Left kidney (tissue), 2 donors: ENCODE measurements around the gene MS4A18. TPM values are rescaled to one million over a fixed set of nuclear protein-coding genes. Genes with fewer than 3 reads are reported as not detected.

Experiments
- DNase-seq: peaks from one replicate; pipeline ENCODE4 v3.0.0-alpha.2; 2013
- polyA plus RNA-seq: library from polyadenylated mRNA; unstranded; fragments of 120-200 nt; gene quantifications from one replicate; pipeline ENCODE4 v1.2.1, GENCODE V29; 2013; ENCODE audit not compliant: insufficient read length

MS4A18 gene
- polyA plus RNA-seq, 1 donor, result not detected

GRCh38 chr11:60766547-60766946, 42.0 kb downstream of the MS4A18 start:
- DNase-seq, result no peak

- DNase-seq, result no peak
These were observed 42.9 kb downstream of the MS4A18 start for GRCh38 chr11:60767388-60767811.

DNA sequence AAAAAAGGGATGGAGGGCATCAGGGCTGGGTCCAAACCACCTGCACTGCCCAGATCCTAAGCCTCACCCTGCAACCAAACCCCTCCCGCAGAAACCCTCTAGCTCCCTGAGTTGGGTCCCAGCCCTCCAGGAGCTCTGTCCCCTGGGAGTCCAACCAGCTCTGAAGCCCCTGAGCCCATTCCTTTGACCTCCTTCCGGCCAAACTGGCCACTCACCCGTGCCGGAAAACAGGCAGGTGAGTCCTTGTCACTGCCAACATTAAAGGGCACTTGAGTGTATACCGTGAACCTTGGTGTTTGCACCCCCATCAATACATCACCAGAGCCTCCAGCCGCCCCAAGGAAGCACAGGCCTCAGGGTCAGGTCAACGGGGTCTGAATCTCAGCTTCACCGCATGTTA, 43.7 kb downstream of the MS4A18 start:
- no peak for DNase-seq

- no peak for DNase-seq
These were observed 44.8 kb downstream of the MS4A18 start for GRCh38 chr11:60769273-60769672.

- DNase-seq, result no peak
These were observed 45.3 kb downstream of the MS4A18 start for GRCh38 chr11:60769811-60770210.

DNA sequence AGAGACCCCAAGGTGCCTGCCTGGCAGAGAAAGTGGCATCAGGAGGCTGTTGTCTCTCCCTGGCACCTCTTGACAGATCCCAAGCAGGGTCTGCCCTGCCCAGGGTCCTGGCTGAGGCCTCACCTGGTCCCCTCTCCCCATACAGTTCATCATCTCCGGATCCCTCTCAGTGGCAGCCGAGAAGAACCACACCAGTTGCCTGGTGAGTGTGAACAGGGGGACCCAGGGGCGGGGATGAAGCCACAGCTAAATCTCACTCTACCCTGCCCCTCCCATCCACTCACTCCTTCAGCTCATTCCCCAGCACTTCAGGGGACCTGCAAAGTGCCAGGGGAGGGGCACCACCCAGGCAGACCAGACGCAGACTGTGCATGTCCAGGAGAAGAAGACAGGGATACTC, 46.6 kb downstream of the MS4A18 start:
- no peak for DNase-seq

DNA sequence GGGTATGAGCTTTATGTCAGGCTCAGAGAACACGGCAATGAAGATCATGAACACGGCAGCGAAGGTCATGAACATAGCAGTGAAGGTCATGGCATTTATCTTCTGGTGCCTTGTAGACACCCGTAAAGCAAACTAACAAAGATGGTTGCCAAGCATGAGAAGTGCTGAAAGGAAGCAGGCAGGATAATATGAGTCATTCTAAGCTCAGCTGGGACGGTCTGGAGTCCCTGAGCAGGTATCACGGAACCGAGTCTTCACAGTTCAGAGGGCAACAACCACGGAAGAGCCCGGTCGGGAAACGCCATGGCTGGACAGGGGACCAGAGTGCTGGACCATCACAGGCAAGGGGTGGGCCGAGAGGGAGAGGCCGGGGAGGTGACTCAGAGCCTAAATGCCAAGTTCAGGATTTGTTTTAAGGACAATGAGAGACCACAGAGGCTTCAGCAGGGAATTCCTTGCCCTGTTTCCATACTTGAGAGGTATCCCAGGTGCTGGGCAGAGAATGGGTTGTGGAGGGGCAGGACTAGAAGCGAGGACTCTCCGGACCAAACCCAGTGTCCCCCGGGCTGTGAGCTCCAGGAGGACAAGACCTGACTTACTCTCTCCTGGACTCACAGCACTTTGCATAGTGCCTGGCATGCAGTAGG, 47.5 kb downstream of the MS4A18 start:
- no peak for DNase-seq

GRCh38 chr11:60772666-60773065, 48.1 kb downstream of the MS4A18 start:
- DNase-seq, result no peak

- no peak for DNase-seq
These were observed 50.2 kb downstream of the MS4A18 start for GRCh38 chr11:60774726-60775125.

DNA sequence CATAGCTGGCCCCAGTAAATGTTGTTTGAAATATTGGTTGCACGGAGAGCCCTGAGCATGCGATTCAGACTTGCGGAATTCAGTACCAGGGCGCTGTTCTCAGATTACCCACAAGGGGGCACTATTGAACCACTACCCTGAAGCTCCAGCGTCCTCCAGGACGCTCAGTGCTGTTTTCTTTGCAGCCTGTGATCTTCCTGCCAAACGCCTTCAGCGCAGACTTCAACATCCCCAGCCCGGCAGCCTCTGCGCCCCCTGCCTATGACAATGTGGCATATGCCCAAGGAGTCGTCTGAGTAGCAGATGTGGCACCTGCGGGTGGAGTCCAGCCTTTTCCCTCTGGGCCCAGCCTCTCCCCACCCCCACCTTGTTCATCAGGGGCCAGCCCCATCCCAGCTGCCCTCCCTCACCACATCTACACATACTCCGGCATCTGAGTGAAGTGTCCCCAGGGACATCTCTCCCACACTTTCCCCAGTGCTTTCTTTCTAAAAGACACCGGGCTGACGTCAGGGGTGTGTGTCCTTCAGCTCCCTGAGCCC, 51.0 kb downstream of the MS4A18 start:
- DNase-seq, result peak; percentile 85

GRCh38 chr11:60776167-60776566, 51.6 kb downstream of the MS4A18 start:
- DNase-seq, result no peak

DNA sequence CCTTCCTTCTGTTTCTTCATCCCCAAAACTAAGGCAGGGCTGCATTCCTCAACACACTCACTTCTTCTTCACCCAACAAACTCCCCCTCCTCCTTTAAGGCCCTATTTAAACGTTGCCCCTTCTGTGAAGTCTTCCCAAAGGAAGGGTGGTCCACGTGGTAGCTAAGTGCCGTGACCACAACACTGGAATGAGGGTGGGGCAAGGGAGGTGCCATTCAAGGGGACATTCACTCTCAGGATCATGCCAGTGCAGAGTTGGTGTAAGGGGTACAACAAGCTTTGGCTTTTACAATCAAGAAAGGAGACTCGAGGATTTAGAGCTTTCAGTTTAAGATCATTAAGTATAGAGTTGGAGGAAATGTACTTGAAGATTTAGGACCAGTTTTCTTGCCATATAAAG, 52.6 kb downstream of the MS4A18 start:
- no peak for DNase-seq

DNA sequence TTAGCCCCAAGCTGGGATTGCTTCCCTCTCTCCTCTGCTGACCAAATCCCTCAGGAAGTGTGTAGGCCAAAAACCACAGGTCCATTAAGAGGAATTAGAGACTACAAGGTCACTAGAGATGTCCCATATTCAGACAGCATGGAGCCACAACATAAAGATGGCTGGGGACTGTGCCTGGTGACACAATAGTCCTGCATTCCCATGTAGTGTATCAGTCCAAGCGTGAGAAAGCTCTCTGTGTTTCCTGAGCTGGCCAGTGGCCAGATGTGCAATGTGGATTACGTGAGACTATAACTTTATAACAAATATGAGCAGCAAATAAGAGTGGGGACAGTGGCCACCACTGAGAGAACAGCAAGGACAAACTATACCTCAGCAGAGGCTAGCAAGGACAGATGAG, 53.1 kb downstream of the MS4A18 start:
- DNase-seq, result no peak

- no peak for DNase-seq
These were observed 55.5 kb downstream of the MS4A18 start for GRCh38 chr11:60780065-60780464.

DNA sequence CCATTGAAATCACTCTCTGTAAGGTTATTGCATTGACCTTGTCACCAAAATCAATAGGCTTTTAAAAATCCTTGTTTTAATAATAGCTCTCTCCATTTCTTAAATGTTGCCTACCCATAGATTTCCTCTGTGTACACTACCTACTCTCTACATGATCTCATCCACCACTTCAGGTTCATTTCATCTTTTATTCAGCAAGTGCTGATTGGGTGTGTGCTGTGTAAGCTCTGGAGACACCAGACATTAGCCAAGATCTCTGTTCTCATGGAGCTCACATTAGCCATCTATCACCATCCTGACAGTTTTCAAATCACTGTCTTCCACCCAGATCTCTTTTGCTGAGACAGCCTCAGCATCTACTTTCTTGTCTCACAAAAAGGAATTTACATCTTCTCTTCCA, 56.3 kb downstream of the MS4A18 start:
- DNase-seq, result no peak

- no peak for DNase-seq
These were observed 56.9 kb downstream of the MS4A18 start for GRCh38 chr11:60781286-60781980.

DNA sequence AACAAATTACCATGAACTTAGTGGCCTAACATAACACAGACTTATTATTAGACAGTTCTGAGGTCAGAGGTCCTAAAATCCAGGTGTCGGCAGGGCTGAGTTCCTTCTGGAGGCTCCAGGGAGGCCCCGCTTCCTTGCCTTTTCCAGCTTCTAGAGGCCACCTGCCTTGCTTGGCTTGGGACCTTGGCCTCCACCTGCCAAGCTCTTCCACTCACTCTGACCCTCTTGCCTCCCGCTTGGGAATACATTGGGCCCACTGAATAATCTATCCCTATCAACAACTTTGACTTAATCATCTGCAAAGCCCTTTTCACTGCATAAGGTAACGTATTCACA, 57.4 kb downstream of the MS4A18 start:
- no peak for DNase-seq

DNA sequence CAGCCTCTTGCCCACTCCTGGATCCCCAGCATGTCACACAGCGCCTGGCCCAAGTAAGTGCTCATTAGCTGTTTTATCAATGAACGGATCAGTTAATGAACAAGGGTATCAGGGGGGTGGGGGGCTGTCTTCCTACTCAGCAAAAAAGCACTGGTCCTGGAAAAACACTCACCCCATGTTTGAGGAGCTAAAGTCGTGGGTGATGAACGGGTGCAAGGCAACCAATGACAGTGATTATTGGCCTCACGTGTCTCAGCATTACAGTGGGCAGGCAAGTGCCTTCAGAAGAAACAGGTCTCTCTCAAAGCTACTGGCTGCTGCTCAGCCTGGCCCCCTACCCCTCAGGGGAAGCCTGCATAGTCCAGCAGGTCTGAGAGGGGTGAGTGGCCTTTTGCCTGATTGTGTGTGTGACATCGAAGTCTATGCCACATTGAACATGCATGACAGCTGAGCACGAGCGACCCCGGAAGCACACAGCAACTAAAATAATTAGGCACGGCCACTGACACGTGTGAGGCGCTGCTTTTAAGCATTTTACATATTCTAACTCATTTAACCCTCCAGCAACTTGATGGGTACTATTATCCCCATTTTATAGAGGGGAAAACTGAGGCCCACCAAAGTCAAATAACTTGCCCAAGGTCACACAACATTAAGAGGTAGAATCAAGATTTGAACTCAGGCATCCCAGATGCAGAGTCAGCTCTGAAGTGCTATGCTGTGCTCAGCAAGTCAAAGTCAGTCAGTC, 58.0 kb downstream of the MS4A18 start:
- DNase-seq, result no peak

- no peak for DNase-seq
These were observed 58.6 kb downstream of the MS4A18 start for GRCh38 chr11:60783141-60783484.

DNA sequence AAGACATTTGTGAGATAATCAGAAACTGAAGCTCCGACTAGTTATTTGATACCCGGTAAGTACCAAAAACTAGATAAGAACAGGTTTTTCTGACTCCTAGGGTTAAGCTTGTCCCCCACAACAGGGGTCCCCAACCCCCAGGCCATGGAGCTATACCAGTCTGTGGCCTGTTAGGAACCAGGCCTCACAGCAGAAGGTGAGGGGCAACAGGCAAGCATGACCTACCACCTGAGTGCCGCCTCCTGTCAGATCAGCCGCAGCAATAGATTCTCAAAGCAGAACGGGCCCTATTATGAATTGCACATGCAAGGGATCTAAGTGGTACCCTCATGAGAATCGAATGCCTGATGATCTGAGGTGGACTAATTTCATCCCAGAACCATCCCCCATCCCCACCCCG, 59.4 kb downstream of the MS4A18 start:
- DNase-seq, result no peak

DNA sequence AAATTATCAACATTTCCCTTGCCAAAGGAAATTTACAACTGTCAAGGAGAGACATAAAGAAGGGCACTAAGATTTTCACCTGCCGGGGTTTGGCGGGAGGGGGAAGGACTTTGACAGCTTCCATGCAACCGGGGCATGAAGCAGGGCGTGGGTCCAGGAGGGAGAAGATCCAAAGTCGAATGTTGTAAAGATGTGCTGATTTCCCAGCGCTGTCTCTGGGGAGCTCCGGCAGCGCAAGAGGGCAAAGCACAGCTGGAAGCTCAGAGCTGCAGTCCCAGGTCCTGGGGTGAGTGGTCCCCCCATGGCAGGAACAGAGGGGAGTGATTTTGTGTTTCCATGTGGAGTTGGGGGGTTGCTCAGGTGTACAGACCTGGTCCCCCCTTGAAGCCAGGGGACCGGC, 60.6 kb downstream of the MS4A18 start, which contains the start of gene MS4A10:
Gene MS4A10, plus strand, starts transcription at position 198 of the 400 bp plus-strand sequence. CDS start 5,003 bp downstream, outside the sequence.
- no peak for DNase-seq

DNA sequence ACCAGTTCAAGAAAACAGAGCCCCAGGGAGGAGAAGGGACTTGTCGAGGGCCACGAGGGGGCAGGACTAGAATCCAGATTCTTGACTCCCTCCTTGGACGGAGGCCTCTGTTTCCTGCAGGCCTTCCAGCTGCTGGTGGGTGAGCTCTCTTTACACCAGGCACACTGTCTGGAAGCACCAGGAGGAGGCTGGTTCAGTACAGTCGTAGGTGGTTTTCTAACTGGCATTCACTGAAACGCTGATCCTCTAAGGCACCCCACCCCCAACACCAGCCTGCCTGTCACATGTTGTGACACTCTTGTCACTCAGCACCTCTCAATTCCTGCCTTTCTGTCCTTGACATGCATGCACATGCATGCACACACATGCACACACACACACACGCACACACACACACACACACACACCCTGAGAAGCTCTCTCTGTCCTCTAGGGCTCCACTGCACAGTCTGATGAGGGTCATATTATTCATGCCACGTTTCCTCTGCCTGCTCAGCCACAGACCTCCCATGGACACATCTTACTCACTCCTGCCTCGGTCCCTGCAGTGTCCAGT, 61.4 kb downstream of the MS4A18 start:
- no peak for DNase-seq
